CMK (cell line): ENCODE data around the gene NAP1L1.
"Not testable (repeated sequence)": the region's sequence is repeated elsewhere in the genome, so short reads cannot be mapped to it uniquely, and the experiment has no call there.

ENCODE experiments used
- DNase-seq: peaks from one replicate; pipeline ENCODE4 v3.0.0-alpha.2; 2010; ENCODE audit warnings: low read depth

NAP1L1 gene

DNA sequence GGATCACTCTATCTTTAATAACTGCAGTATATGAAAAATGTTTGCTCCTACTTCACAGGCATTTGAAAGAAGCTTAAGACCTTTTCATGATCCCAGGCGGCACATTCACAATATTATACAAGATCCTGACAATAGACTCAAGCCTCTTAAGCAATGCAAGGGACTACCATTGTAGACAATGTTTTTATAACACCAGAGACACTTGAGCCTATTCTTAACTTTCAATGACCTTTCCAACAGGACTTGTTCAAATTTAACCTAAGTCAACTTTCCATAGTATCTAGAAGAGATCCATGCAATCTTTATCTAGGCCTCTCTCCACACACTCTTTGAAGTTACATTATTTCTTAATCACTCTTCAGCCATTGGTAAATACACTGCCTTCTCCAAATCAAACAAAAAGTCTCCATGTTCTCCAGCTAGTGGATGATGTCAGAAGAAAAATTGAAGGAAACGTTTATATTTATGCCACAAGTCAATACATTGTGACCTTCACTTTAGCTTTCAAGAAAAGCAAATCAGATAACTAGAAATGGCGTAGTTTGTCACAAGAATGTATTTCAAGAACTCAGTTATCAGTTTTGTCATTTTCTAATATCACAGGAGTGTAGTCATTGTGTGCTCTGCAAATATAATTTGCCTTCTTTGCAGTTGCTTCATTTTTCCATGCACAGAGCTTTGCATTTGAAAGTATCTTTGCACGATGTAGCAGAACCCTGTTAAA is 94.1 kb downstream of the NAP1L1 start:
- DNase-seq: no peak

GRCh38 chr12:75987709-75988108 is 96.8 kb downstream of the NAP1L1 start:
- not testable (repeated sequence) for DNase-seq
